ENCODE data around the gene POLR3B.

DNA sequence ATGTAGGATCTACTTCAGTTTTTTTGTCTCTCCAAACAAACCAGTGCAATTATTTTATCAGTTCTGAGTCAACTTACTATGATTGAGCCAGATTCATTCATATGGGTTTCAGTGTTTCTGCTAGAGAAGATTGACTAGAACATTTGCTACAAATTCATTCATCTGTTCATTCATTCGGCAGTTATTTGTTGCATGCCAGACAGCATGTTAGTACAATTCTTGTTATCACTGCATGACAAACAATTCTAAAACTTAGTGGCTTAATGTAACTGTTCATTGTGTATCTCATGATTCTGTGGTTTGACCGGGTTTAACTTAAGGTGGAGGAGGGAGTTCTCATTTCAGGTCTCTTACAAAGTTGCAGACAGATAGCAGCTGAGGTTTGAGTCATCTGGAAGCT is 52.3 kb downstream of the POLR3B start:
- TF ChIP-seq, protein P1, sequence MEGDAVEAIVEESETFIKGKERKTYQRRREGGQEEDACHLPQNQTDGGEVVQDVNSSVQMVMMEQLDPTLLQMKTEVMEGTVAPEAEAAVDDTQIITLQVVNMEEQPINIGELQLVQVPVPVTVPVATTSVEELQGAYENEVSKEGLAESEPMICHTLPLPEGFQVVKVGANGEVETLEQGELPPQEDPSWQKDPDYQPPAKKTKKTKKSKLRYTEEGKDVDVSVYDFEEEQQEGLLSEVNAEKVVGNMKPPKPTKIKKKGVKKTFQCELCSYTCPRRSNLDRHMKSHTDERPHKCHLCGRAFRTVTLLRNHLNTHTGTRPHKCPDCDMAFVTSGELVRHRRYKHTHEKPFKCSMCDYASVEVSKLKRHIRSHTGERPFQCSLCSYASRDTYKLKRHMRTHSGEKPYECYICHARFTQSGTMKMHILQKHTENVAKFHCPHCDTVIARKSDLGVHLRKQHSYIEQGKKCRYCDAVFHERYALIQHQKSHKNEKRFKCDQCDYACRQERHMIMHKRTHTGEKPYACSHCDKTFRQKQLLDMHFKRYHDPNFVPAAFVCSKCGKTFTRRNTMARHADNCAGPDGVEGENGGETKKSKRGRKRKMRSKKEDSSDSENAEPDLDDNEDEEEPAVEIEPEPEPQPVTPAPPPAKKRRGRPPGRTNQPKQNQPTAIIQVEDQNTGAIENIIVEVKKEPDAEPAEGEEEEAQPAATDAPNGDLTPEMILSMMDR (IDR thresholded peaks at IDR 0.05), result no peak
- TF ChIP-seq POLR2AphosphoS5 (IDR thresholded peaks at IDR 0.05) (no peak), POLR2A (IDR thresholded peaks at IDR 0.05) (no peak), EP300 (IDR thresholded peaks at IDR 0.05) (no peak)
